ENCODE measurements around the gene SEC14L3.

- TF ChIP-seq CTCF (IDR thresholded peaks at IDR 0.05) (no peak), POLR2A (IDR thresholded peaks at IDR 0.05) (no peak), POLR2AphosphoS5 (IDR thresholded peaks at IDR 0.05) (no peak)
Observed at GRCh38 chr22:30416837-30417236, 55.0 kb downstream of the SEC14L3 start.
